A673 (cell line): Measurements from ENCODE around the gene TLE3. TPM values are rescaled to one million over a fixed set of nuclear protein-coding genes. Genes with fewer than 3 reads are reported as not detected.

ENCODE experiments used
- BruUV-seq: library from RNA; stranded (reverse); fragments of 400-500 nt; replicated peaks from 2 replicates; lab custom pipeline; 2021; lab: Mats Ljungman, UMichigan
- CTCF ChIA-PET: fragments of 300-600 bp; sonication (Branson Sonifier 250); formaldehyde crosslinking; loops from one replicate; lab custom pipeline; 2022; ENCODE audit warnings: antibody characterized with exemption; lab: Charles Lee
- POLR2A ChIA-PET: fragments of 300-600 bp; sonication (Branson Sonifier 250); formaldehyde crosslinking; loops from one replicate; lab custom pipeline; 2022; ENCODE audit warnings: antibody characterized with exemption; ENCODE audit not compliant: low non-redundant PET; lab: Charles Lee
- DNase-seq: peaks from one replicate; pipeline ENCODE4 v3.0.0-alpha.2; 2015; ENCODE audit warnings: low spot score
- H3K27ac ChIP-seq: fragments of 200-600 bp; sonication (generic); 2 replicates; pipeline ENCODE4 v1.5.1; 2016; ENCODE audit warnings: mixed run types, low read depth, mild to moderate bottlenecking, mixed read lengths, antibody characterized with exemption, low read length; ENCODE audit not compliant: poor library complexity, severe bottlenecking
- H3K27me3 ChIP-seq: fragments of 200-600 bp; sonication (generic); replicated peaks from 2 replicates; pipeline ENCODE4 v1.6.1; 2017; ENCODE audit warnings: mixed run types, low read depth, mild to moderate bottlenecking, mixed read lengths, antibody characterized with exemption, low read length; ENCODE audit not compliant: insufficient read depth, poor library complexity
- H3K36me3 ChIP-seq: fragments of 200-600 bp; sonication (generic); 2 replicates; pipeline ENCODE4 v1.6.1; 2016; ENCODE audit warnings: mixed run types, mild to moderate bottlenecking, mixed read lengths, antibody characterized with exemption, low read length; ENCODE audit not compliant: insufficient read depth, poor library complexity, severe bottlenecking
- H3K4me1 ChIP-seq: fragments of 200-600 bp; sonication (generic); 2 replicates; pipeline ENCODE4 v1.6.1; 2017; ENCODE audit warnings: mixed run types, mild to moderate bottlenecking, mixed read lengths, antibody characterized with exemption, low read length; ENCODE audit not compliant: insufficient read depth, poor library complexity, severe bottlenecking
- H3K4me3 ChIP-seq: fragments of 200-600 bp; sonication (generic); 2 replicates; pipeline ENCODE4 v1.5.1; 2016; ENCODE audit warnings: low read depth, mixed run types, mild to moderate bottlenecking, mixed read lengths, low read length; ENCODE audit not compliant: poor library complexity, severe bottlenecking
- H3K9me3 ChIP-seq: fragments of 200-600 bp; sonication (generic); 2 replicates; pipeline ENCODE4 v1.6.1; 2016; ENCODE audit warnings: mixed run types, low read depth, mild to moderate bottlenecking, mixed read lengths, antibody characterized with exemption, low read length; ENCODE audit not compliant: poor library complexity, severe bottlenecking
- EZH2 ChIP-seq: fragments of 200-600 bp; sonication (generic); IDR thresholded peaks from 2 replicates; pipeline ENCODE4 v1.6.1; 2017; ENCODE audit warnings: borderline replicate concordance, low read depth, mild to moderate bottlenecking, mixed read lengths, antibody characterized with exemption, low read length; ENCODE audit not compliant: poor library complexity, severe bottlenecking
- intact Hi-C: fragments of 100-400 bp; cut with micrococcal nuclease; formaldehyde crosslinking; loops from one replicate; pipeline ENCODE4 v1.10.0; 2022; ENCODE audit not compliant: unreplicated experiment
- total RNA-seq: library from RNA; stranded (reverse); gene quantifications from 2 replicates; pipeline ENCODE4 v1.2.3, GENCODE V29; 2021
- TF ChIP-seq, protein P1 (sequence below): fragments of 300-800, 200-600 bp; sonication (generic); conservative IDR thresholded peaks from 2 replicates; pipeline ENCODE4 v1.5.1; 2017; ENCODE audit warnings: low read depth, mild to moderate bottlenecking, antibody characterized with exemption, low read length, moderate library complexity, mixed read lengths

Gene TLE3
- total RNA-seq, 1 experiment from 2014 or later, result 90.4 TPM

DNA sequence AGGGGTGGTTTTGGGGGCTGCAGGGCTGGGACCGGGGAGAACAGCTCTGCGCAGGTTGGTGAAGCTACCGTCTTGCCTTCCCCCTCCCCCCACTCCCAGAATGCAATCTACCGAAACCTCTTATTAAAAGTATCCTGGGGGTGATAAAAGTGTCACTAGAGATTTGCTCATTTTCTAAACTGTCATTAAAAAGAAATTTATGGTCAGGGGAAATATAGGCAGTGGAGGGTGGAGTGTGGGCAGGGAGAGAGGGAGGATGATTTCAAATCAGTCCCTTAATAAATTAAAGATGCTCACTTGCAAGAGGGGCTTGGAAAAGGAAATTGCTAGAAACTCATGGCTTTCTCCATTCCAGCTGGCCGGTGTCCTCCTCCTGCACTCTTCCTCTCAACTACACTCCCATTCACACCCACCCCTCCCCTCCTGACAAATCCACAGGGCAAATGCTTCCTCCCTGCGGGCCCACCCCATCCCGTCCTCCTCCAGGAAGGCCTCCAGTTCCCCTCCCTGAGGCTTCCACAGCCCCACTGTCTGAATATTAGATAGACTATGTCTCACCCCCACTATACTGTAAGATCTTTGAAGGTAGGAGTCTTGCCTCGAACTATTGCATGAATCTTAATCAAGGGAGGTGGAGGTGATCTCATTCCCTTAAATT lies 83.9 kb downstream of the TLE3 start:
- Histone ChIP-seq H3K9me3 (no peaks in the 10 kb centered on the region), H3K36me3 (no peaks in the 10 kb centered on the region), H3K27me3 (no peaks in the 10 kb centered on the region), H3K4me3 (no peak overlapping the region), H3K27ac (no peak overlapping the region), H3K4me1 (peaks cover 16% of the 10 kb centered on the region)
- BruUV-seq, result no TSS peak
- TF ChIP-seq EZH2, result no peak
- TF ChIP-seq, protein P1, sequence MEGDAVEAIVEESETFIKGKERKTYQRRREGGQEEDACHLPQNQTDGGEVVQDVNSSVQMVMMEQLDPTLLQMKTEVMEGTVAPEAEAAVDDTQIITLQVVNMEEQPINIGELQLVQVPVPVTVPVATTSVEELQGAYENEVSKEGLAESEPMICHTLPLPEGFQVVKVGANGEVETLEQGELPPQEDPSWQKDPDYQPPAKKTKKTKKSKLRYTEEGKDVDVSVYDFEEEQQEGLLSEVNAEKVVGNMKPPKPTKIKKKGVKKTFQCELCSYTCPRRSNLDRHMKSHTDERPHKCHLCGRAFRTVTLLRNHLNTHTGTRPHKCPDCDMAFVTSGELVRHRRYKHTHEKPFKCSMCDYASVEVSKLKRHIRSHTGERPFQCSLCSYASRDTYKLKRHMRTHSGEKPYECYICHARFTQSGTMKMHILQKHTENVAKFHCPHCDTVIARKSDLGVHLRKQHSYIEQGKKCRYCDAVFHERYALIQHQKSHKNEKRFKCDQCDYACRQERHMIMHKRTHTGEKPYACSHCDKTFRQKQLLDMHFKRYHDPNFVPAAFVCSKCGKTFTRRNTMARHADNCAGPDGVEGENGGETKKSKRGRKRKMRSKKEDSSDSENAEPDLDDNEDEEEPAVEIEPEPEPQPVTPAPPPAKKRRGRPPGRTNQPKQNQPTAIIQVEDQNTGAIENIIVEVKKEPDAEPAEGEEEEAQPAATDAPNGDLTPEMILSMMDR, result no peak
- peak; percentile 51 for DNase-seq
- ChIA-PET CTCF (no interaction called here), POLR2A (no interaction called here)
- intact Hi-C loops, result no loop called here

DNA sequence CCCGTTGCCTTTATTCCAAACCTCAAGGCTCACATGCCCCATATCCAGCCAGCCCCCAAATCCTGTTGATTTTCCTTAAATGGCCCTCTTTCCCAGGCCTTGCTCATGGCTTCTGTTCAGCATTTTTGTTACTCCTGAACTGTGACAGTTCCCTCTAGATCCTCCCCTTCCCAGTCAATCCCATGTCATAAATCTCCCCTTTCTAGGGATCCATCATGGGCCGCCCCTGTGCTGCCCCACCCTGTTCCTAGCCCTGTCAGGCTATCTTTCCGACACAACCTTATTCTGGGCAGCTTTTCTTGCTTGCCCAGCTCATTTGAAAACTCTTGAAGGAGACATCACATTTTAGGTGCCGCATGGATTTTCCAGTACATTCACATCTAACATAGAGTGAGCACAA lies 84.8 kb downstream of the TLE3 start:
- Histone ChIP-seq H3K27me3 (no peaks in the 10 kb centered on the region), H3K4me3 (no peak overlapping the region), H3K9me3 (no peaks in the 10 kb centered on the region), H3K36me3 (no peaks in the 10 kb centered on the region), H3K27ac (no peak overlapping the region), H3K4me1 (peaks cover 16% of the 10 kb centered on the region)
- intact Hi-C loops, result no loop called here
- BruUV-seq, result no TSS peak
- POLR2A ChIA-PET, result no interaction called here
- no peak for TF ChIP-seq EZH2
- TF ChIP-seq, protein P1, result no peak
- DNase-seq, result no peak
- CTCF ChIA-PET, result no interaction called here

DNA sequence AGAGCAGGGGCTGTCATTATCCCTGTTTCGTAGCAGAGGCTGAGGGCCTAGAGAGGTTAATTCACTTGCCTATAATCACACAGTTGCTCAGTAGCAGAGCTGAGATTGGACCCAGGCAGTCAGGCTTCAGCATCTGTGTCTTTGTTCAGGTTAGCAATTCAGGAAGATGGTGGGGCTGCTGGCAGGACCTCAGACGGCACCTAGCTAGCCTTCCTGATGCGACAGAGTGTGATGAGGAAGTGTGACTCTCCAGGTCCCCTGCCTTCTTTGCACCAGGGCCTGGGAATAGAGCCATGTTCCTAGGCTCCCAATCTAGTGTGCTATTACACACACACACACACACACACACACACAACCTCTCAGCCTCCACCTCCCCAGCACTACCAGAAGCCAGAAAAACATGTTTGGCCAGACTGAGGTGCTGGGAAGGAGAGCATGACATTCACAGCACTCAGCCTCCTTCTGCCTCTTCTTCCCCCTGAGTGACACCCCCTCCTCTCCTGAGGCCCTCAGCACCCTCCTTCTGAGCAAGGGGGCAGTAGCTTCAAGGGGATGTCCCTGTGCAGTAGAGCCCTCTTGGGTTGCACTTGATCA lies 88.9 kb downstream of the TLE3 start:
- no peaks in the 10 kb centered on the region for H3K9me3 ChIP-seq
- no peaks in the 10 kb centered on the region for H3K36me3 ChIP-seq
- CTCF ChIA-PET, result no interaction called here
- no peak for TF ChIP-seq EZH2
- TF ChIP-seq, protein P1, result no peak
- no peaks in the 10 kb centered on the region for H3K27me3 ChIP-seq
- no peak overlapping the region for H3K27ac ChIP-seq
- intact Hi-C loops, result no loop called here
- peaks cover 9% of the 10 kb centered on the region for H3K4me1 ChIP-seq
- no TSS peak for BruUV-seq
- no peak overlapping the region for H3K4me3 ChIP-seq
- no peak for DNase-seq
- POLR2A ChIA-PET, result no interaction called here
